SHP77 (cell line): ENCODE measurements around the gene CD164L2.
A peak's percentile ranks its signal among the peaks of the same experiment; 100 is the strongest.

Experiments
- DNase-seq, 2 experiments: peaks; one replicate each; lab custom pipeline; 2025; lab: John Stamatoyannopoulos, UW

CD164L2 gene

DNA sequence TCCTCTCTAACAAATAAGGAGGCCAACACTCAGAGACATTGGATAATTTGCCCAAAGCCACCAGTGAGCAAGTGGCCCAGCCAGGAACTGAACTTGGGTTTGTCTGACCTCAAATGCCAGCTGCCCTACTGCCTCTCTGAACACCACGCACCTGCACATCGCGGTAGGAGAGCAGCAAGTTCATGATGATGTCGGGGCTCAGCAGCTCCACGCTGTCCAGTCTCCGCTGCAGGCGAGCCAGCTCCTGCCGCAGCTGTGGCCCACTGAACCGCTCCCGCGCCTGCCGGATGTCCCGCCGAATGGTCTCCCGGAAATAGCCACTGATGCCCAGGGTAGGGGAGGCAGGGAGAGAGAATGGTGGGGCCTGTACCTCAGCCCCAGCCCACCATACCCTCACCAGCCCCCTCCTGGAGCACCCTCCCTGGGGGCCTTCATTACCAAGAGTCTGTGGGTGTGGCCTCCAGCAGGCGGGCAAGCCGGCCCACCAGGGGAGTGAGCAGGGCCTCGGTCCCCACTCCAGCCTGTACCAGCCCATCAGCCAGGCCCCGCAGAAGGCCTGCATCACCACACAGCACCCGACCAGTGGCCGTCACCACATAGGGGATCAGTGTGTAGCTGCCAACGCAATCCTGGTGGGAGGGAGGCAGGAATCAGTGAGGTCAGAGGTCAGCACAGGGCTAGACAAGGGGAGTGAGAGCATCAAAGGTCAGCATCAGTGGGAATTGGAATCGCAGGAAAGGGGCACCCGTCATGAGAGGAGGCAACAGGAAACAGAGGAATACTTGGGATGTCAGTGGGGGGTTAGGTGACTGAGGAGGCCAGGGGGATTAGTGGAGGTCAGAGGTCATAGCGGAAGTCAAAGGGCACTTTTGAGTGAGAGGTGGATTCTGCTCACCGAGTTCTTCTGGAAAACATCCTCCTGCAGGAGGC is 19.1 kb downstream of the CD164L2 start:
- DNase-seq: no peak

DNA sequence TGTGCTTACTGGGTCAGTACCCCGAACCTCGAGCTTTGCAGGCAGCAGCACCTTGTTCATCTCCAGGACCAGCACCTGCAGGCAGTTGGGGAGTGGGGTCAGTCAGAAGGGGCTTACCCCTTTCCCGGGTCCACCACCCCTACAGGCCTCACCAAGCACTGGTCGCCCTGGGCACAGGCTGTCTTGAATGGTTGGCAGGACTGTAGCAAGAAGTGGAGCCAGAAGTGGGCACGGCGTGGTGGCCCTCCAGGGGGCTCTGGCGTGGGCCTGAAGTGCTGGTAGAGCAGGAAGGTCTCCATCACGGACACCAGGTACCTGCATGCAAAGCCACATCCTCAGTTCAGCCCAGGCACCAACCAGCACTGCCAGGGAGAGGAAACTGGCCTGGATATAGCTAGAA is 21.6 kb downstream of the CD164L2 start:
- no peak for DNase-seq

DNA sequence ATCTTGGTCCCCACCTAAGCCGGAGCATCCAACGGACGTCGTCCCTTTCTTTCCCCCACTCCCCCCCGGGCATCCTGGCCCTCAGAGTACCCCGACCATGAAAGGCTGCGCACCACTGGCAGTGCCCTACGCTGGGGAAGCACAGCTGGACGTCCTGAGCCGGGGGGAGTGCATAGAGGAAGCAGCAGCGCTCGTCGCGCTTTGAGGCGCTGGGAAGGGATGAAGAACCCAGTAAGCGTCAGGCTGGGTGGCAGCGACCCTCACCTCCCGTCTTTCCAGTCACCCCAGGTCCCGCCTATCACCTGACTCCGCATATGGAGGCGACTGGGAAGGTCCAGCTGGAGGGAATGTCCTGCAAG is 22.1 kb downstream of the CD164L2 start:
- no peak for DNase-seq

DNA sequence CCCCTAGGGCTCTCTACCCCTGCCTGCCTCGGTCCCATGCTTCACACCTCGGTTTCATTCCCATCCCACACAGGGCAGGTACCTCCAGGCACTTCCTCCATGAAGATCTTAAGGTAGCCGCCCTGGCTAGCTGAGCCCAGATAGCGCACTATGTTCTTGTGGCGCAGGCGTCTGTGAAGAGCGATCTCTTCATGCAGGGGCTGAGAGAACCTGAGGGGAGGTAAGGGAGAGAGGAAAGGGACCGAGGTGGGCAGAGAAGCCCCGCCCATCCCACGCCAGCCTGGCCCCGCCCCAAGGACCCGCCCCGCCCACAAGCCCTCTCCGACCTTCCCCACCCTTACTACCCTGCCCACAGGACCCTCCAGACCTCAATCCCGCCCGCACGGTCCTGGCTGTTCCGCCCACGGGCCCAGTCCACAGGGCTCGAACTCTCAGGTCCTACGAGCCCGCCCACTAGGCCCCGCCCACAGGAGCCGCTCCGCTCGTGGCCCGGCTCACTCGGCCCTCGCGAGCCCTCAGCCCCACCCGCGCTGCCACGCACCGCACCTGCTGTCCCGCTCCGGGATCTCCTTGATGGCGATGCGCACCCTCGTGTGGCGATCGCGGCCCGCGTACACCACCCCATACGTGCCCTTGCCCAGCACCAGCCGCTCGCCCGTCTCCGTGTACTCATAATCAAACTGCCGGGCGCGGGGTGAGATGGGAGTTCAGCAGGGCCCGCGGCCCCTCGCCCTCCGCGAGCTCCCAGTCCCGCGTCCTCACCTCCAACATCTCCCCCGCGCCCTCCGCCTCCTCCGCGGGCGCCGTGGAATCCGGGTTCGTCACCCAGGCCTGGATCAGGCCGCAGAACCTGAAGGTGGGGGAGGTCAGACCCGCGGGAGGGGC is 22.7 kb downstream of the CD164L2 start:
- DNase-seq: no peak

DNA sequence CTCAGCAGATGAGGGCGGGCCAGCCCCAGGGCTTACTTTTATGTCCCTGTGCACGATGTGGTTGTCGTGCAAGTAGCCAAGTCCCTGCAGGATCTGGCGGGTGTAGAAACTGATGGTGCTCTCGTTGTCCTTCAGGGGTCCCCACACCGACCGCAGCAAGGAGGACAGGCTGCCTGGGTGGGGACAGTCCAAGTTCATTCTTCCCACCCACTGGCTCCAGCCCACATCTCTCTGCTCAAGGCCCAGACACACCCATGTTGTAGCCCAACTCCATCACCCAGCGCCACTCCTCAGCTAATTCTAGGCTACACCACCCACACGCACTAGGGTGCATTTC is 23.3 kb downstream of the CD164L2 start:
- DNase-seq: no peak

DNA sequence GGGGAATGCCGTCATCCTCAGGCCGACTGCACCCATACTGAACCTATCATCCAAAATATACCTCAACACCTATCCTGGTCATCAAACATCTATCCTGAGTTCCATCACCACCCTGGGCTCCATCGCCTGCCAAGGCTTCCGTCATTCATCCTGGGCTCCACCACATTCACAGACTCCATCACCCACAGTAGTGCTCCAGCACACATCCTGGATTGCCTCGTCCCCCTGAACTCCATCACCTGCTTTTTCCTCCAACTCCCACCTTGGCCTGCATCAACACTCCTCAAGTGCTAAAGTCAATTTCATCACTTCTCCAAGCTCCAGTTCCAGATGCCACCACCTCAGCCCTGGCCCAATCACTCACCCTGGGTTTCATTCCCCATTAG is 24.2 kb downstream of the CD164L2 start:
- DNase-seq: no peak

DNA sequence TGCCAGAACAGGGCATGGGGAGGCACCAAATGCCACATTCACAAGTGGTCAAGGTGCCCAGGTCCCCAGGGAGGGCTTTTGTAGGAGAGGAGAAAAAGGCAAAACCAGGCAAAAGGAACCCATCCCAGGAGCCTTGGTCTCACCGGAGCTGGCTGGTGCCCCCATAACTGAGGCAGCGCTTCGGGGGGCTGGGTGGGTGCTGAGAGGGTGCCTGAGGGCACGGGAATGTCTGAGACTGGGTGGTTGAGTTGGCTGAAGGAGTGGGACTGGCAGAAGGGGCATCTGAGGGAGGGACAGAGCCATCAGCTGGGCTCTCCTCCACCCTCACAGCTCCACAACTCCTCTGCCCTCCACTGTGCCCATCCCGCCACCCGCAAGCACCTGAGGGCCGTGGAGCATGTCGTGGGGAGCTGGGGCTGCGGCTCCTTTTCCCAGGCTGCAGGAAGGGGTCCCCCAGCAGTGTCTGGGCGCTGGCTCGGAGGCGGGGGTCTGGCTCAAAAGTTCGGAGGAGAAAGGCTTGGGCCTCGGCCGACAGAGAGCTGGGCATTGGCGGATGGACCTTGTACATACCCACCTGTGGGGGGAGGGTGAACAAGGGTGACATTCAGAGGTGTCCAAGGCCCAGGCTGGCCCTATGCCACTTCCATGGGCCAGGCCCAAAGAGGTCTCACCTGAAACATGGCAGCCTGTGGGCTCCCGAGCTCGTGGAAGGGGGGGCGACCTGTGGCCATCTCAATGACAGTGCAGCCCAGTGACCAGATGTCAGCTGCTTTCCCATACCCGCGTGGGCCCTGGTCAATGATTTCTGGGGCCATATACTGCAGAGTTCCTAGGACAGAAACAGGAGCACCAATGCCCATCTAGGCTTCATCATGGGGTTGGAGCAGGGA is 24.9 kb downstream of the CD164L2 start:
- no peak for DNase-seq

DNA sequence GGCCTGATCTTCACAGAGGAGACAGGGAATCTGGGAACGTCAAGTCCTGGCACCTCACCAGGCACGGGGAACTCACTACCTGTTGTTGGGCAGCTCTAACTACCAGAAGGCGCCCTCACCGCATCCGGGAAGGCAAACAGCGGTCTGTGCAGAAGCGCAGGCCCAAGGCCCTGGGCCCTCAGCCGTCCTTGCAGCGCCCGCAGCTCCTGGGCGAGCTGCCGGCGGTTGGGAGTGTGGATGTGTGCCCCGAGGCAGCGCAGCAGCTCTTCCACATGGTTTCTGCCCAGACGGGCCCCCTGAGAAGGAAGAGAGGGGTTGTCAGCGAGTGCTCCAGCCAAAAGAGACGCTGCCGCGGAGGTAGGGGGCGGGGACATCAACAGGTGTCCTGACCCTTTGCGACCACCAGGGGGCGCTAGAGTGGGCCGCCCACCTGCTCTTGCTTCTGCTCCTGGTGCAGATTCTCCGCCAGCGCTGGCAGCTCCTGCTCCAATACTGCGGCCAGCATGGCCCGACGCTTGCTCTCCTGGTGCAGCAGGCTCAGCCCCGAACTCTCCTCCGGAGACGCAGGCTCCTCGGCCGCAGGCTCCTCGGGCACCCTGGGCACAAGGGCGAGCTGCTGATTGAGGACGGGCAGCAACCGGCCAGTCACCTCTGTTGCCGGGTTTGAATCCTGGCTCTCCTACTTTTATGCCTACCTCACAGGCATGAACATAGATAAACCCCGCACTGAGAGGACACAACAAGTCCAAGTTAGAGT is 25.7 kb downstream of the CD164L2 start:
- DNase-seq: peak; percentile 16 to 43

DNA sequence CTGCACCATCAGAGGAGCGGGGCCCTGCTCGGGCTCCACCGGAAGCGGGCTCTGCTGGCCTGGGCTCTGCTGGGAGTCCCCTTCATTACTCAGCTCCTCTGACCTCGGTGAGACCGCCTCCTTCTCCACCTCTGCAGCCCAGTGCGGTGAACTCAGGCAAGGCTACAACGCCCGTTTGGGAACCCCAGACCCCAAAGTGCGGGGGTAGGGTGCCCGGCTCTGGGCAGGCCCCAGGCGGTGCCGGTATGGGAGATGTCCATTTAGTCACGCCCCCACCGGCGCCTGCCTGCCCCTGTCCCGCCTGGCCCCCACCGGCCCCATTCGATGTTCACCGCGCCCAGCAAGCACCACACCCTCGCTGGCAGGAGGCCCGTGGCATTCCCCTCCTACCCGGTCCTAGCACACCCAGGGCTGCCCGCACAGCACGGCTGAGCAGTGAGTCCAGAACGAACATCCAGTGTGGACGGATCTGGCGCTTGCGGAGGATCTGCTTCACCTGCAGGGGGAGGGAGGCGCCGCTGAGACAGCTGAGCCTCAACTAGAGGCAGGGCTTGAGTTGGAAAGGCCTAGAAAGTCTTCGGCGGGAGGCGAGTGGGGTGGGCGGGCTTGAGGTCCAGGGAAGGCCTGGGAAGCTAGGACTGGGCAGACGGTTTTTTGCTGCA is 26.4 kb downstream of the CD164L2 start:
- no peak for DNase-seq

DNA sequence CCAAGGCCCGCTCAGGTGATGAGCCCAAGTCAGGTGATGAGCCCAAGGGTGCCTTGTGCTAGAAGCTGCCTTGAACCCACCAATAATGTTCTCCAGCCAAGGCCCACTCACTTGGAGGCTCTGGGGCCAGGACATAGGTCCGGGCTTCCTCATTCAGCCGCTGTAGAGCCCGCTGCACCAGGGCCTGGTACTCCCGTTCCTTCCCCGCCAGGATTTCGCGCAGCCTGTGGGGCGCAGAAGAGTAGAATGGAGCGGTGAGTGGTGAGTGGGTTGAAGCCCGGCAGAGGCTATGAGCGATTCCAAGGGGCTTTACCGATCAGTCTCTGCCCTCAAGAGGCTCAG is 26.9 kb downstream of the CD164L2 start:
- no peak for DNase-seq

DNA sequence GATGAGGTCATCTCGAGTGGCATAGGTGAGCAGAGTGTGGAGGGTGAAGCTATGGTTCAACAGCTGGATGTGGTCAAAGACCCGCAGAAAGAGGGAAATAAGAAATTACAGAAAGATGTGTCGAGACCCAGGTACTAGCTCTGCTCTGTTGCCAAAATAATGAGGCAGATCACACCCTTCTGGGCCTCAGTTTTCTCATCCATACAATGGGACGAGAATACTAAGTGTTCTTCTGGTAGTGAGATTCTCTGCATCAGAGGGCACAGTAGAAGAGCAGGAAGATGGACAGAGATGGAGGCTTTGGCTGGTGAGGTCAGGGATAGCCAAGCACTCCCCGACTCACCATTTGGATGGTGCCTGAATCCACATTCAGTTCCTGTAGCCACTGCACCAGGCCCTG is 27.4 kb downstream of the CD164L2 start:
- no peak for DNase-seq

DNA sequence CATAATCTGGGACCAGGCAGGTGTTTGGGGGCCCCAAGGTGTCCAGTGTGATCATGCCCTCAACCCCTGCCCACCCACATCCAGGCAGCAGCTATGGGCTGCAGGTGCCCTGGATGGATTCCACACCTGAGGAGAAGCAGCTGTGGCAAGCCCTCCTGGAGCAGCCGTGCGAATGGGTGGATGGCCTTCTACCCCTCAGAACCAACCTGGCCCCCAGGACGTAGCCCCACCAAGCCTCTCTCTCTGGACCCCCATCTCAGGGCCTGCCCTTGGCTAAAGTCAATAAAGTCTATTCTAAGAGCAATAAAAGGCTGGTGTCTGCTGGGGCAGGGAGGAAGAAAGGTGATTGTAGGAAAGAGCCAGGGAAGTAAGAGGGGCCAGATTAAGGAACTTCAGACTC is 29.5 kb downstream of the CD164L2 start:
- no peak for DNase-seq

DNA sequence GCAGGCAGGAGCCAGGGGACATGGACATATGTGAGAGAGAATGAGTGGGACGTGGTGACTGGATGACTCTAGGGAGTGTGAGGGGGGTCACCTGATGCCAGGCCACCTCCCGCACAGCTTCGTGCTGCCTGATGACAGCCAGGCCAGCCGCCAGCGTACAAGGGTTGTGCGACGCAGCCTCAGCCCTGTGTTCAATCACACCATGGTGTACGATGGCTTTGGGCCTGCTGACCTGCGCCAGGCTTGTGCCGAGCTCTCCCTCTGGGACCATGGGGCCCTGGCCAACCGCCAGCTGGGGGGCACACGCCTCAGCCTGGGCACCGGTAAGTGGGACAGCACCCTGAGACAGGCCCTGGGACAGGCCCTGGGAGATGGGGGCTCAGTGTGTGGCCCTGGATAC is 30.0 kb downstream of the CD164L2 start:
- DNase-seq: no peak

DNA sequence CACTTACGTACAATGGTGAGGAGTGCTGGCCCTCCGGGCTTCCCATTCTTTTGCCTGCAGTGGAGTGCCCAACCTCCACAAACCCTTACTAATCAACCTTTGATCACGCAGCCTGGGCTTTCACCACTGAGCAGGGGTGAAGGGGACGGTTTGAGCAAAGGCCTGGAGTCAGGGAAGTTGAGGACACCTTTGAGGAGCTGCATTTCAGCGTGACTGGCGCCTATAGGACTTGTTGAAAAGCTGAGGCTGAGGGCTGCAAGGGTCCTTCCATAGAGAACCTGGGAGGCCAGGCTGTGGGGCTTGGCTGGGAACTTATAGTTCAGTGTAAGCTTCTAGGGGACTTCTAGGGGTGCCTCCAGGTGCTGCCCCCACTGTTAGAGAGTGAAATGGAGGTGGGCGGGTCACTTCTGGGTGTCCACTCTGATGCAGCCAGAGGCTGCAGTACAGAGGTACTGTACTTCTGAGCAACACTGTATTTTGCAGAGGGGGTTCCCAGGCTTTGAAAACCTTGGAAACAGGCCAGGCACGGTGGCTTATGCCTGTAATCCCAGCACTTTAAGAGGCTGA is 31.5 kb downstream of the CD164L2 start:
- DNase-seq: no peak

DNA sequence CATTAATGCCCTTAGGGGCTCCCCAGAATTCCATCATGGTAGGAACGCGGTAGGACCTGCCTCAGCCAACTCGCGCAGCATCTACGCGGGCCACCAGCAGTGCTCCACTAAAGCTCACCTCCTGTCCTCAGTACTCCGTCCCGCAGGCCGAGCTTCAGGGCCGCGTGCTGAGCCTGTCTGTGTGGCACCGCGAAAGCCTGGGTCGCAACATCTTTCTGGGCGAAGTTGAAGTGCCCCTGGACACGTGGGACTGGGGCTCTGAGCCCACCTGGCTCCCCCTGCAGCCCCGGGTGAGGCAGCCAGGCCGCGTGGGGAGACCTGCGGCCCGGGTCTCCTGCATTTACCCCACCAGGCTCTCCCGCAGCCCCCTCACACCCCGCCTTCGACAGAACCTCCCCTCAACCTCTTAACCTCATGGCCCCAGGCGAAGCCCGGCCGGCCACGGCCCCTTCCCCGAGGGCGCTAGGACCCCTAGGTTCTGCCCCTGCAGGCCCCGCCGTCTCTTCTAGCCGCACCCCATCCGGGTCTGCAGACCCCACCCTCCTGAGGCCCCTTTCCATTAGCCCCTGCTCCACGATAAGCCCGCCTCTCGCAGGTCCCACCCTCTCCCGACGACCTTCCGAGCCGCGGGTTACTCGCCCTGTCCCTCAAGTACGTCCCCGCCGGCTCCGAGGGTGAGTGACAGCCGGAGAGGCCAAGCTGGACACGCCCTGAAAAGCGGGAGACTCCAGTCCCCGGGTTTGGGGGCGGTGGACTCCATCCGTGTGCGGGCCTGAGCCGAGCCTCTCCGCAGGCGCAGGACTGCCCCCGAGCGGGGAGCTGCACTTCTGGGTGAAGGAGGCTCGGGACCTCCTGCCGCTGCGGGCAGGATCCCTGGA is 32.2 kb downstream of the CD164L2 start:
- no peak for DNase-seq

DNA sequence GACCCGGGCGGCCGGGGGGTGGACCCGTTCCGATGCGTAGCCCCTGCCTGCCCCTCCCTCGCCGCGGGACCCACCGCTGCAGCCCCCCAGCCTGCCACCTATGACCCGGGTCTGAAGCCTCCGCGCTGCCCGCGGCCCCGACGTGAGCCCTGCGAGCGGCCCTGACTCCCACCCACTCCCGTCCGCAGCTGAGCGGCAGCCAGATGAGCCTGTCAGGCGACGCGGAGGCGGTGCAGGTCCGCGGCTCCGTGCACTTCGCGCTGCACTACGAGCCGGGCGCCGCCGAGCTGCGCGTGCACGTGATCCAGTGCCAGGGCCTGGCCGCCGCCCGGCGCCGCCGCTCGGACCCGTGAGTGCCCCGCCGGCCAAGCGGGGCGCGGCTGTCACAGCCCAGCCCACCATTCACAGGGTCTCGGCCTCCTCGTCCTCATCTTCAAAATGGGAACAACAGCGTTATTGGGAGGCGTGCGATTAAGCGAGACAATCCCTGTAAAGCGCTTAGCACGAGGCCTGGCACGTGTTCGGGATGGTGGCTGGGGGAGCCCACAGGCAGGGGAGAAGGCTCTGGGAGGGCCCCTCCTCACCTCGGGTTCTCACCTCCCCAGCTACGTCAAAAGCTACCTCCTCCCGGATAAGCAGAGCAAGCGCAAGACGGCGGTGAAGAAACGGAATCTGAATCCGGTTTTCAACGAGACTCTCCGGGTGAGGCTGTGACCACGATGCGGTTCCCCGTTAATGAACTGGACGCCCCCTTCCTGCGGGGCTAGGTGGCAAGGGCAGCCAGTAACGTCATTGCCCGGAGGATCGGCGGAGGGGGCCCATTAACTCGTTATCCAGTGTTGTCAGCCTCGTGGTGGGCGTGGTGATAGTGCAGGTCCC is 33.1 kb downstream of the CD164L2 start:
- DNase-seq: no peak

DNA sequence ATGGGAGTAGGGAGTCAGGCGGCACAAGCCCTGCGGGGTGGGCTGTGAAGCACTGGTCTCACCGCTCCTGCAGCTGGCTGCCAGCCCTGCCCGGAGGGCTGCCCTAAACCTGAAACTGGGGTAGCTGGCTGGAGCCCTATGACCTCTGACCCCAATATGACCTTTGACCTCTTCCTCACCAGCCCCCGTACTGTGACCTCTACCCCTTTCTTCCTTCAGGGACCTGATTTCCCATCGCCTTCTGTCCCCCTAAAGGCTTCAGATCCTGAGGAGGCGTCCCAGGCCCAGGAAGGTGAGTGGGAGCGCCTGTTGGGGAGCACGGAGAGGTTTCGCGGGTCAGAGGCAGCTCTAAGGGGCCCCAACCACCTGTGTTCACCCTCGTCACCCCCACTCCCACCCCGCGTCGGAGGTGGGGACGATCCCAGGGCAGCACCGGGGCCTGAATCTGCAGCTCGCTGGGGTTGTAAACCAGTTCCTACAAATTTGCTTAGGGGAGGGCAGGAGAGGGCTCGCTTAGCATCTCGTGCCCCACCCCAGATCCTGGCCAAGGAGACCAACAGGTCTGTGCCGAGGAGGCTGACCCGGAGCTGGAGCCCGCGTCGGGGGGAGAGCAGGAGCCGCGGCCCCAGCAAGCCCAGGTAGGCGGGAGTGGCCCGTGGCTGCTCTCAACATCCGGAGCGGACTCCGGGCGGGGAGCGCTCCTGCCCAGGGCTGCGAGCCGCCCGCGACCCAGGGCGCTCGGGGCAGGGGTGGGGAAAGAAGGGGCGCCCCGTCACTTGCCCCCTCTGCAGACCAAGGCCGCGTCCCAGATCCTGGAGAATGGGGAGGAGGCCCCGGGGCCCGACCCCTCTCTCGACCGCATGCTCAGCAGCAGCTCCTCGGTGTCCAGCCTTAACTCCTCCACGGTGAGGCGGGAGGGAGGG is 34.0 kb downstream of the CD164L2 start:
- no peak for DNase-seq
